Activated CD4-positive, alpha-beta T cell treated with anti-CD3 and anti-CD28 coated beads for 36 hours (primary cell): ENCODE results near the gene NAPA. TPM values are rescaled to one million over a fixed set of nuclear protein-coding genes. Genes with fewer than 3 reads are reported as not detected.

Experiments used
- ATAC-seq: fragments of 200-7000 bp; cut with Tn5 transposase; one replicate; pipeline ENCODE4 v1.10.0; 2021; ENCODE audit warnings: mild to moderate bottlenecking, moderate library complexity
- CTCF ChIA-PET: fragments of 350-600 bp; sonication (Branson Sonifier 250); formaldehyde crosslinking; loops from one replicate; lab custom pipeline; 2021; ENCODE audit warnings: antibody characterized with exemption; lab: Charles Lee
- POLR2A ChIA-PET: fragments of 350-600 bp; sonication (Branson Sonifier 250); formaldehyde crosslinking; loops from one replicate; lab custom pipeline; 2021; ENCODE audit warnings: antibody characterized with exemption, inconsistent platforms; lab: Charles Lee
- DNase-seq: peaks from one replicate; pipeline ENCODE4 v3.0.0-alpha.2; 2020
- H3K27ac Mint-ChIP-seq: one replicate; pipeline ENCODE4 v1.8.0; 2021; ENCODE audit warnings: mixed read lengths
- H3K27me3 Mint-ChIP-seq: one replicate; pipeline ENCODE4 v1.8.0; 2021; ENCODE audit warnings: mixed read lengths
- H3K36me3 Mint-ChIP-seq: one replicate; pipeline ENCODE4 v1.8.0; 2021; ENCODE audit warnings: low read depth, mixed read lengths
- H3K4me1 Mint-ChIP-seq: one replicate; pipeline ENCODE4 v1.8.0; 2021; ENCODE audit warnings: mixed read lengths
- H3K4me3 Mint-ChIP-seq: one replicate; pipeline ENCODE4 v1.8.0; 2021; ENCODE audit warnings: mild to moderate bottlenecking, moderate library complexity, mixed read lengths
- H3K9me3 Mint-ChIP-seq: one replicate; pipeline ENCODE4 v1.8.0; 2021; ENCODE audit warnings: low read depth, mixed read lengths
- intact Hi-C, 2 experiments: fragments of 100-400 bp; cut with DNase I in 1 of 2; cut with micrococcal nuclease in 1 of 2; formaldehyde crosslinking; loops; one replicate each; pipeline versions ENCODE4 v1.14.2 to v1.15.1; 2022 to 2024; cut with DNase I, micrococcal nuclease
- total RNA-seq, 2 experiments: library from RNA; stranded (reverse); gene quantifications; one replicate each; pipeline ENCODE4 v1.2.3, GENCODE V29; 2021

The NAPA gene
- total RNA-seq, 2 experiments from 2014 or later = 54.2 to 68.8 TPM

DNA sequence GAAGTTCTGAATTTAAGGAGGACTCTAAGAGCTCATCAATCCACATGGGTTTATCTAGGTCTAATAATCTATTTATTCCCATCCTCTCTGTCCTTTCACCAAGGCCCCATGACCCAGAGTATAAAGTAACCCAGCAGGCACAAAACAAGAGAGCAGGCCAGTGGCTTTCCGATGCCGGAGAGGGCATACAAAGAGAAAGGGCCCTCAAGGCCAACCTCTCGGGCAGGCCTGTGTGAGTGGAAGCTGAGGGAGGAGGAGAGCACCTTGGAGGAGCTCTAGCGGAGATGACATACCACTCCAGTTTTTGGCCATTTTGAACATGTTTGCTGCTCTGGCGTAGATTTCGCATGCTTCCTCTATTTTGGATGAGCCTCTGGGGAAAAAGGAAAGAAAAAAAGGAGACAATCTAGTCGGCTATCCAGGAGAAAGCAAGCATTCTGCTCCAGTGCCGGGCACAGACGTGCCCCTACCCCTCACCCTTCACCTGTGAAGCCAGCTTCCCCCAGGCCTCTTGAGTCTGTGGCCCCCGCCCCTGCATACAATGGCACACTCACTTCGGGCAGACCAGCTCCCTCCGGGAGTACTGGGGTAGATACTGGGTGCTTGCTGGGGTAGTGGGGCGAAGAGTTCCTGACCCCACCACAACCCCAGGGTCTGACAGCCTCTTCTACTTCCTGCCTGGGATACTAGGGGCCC, 11.6 kb downstream of the NAPA start:
- ATAC-seq = no peak
- ChIA-PET CTCF (interaction anchor here (0.7 kb wide), 1 partner anchor 706 kb away, joined by 3 read pairs; no protein-coding TSS in a partner anchor), POLR2A (no interaction called here)
- H3K27me3 Mint-ChIP-seq = no peaks in the 10 kb centered on the region
- H3K36me3 Mint-ChIP-seq = peaks cover 10% of the 10 kb centered on the region
- no peaks in the 10 kb centered on the region for H3K4me1 Mint-ChIP-seq
- DNase-seq = no peak
- no peak overlapping the region for H3K4me3 Mint-ChIP-seq
- H3K9me3 Mint-ChIP-seq = no peaks in the 10 kb centered on the region
- intact Hi-C loops = no loop called here
- H3K27ac Mint-ChIP-seq = no peak overlapping the region

- no peak overlapping the region for H3K27ac Mint-ChIP-seq
- intact Hi-C loops = no loop called here
- ATAC-seq (no peak), DNase-seq (no peak)
- H3K4me3 Mint-ChIP-seq = no peak overlapping the region
- H3K36me3 Mint-ChIP-seq = peaks cover 12% of the 10 kb centered on the region
- H3K27me3 Mint-ChIP-seq = no peaks in the 10 kb centered on the region
- ChIA-PET POLR2A (no interaction called here), CTCF (interaction anchor here (0.6 to 1.5 kb wide), 2 partner anchors 16 to 132 kb away, joined by 3 to 4 read pairs; partner anchors contain the start of gene KPTN)
- no peaks in the 10 kb centered on the region for H3K9me3 Mint-ChIP-seq
- H3K4me1 Mint-ChIP-seq = no peaks in the 10 kb centered on the region
These were observed 14.7 kb downstream of the NAPA start for GRCh38 chr19:47499863-47500830.

- Mint-ChIP-seq H3K27ac (no peak overlapping the region), H3K36me3 (peaks cover 12% of the 10 kb centered on the region), H3K4me3 (no peak overlapping the region), H3K27me3 (no peaks in the 10 kb centered on the region), H3K4me1 (no peaks in the 10 kb centered on the region), H3K9me3 (no peaks in the 10 kb centered on the region)
- intact Hi-C loops = no loop called here
- POLR2A ChIA-PET = interaction anchor here (0.6 to 1.0 kb wide), 2 partner anchors 11 to 15 kb away, joined by 3 read pairs; partner anchors contain the start of gene KPTN
- DNase-seq (no peak), ATAC-seq (no peak)
- CTCF ChIA-PET = interaction anchor here (1.2 to 1.5 kb wide), 2 partner anchors 15 to 208 kb away, joined by 4 to 6 read pairs; partner anchors contain the start of gene KPTN
These were observed 15.5 kb downstream of the NAPA start for GRCh38 chr19:47499371-47499770.

DNA sequence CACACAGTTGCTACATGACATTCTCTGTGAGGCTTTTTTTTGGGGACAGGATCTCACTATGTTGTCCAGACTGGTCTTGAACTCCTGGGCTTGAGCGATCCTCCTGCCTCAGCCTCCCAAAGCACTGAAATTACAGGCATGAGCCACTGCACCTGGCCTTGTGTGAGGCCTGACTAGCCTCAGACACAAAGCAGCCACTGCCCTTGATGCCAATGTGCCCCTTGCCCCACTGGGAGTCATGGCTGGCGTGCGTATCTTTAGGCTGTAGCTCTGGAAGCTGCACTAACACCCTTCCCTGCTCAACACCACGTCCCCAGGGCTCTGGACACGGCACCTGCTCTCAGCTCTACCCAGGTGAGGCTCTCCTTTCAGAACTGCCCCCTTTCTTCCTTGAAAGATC, 16.3 kb downstream of the NAPA start:
- no peak for DNase-seq
- H3K27ac Mint-ChIP-seq = no peak overlapping the region
- ChIA-PET POLR2A (interaction anchor here (0.6 to 1.0 kb wide), 2 partner anchors 10 to 14 kb away, joined by 3 read pairs; partner anchors contain the start of gene KPTN), CTCF (interaction anchor here (1.0 to 1.2 kb wide), 2 partner anchors 15 to 208 kb away, joined by 6 to 7 read pairs; partner anchors contain the start of gene KPTN)
- peaks cover 12% of the 10 kb centered on the region for H3K36me3 Mint-ChIP-seq
- H3K4me1 Mint-ChIP-seq = no peaks in the 10 kb centered on the region
- no peaks in the 10 kb centered on the region for H3K27me3 Mint-ChIP-seq
- no peaks in the 10 kb centered on the region for H3K9me3 Mint-ChIP-seq
- intact Hi-C loops = no loop called here
- ATAC-seq = no peak
- H3K4me3 Mint-ChIP-seq = no peak overlapping the region

- no peaks in the 10 kb centered on the region for H3K4me1 Mint-ChIP-seq
- H3K9me3 Mint-ChIP-seq = no peaks in the 10 kb centered on the region
- no peaks in the 10 kb centered on the region for H3K27me3 Mint-ChIP-seq
- H3K27ac Mint-ChIP-seq = no peak overlapping the region
- ATAC-seq (no peak), DNase-seq (no peak)
- CTCF ChIA-PET = interaction anchor here (0.6 to 1.2 kb wide), 3 partner anchors 14 to 209 kb away, joined by 3 to 7 read pairs (median 6); partner anchors contain the start of gene KPTN
- no peak overlapping the region for H3K4me3 Mint-ChIP-seq
- peaks cover 12% of the 10 kb centered on the region for H3K36me3 Mint-ChIP-seq
- POLR2A ChIA-PET = no interaction called here
- intact Hi-C loops = no loop called here
These were observed 16.9 kb downstream of the NAPA start for GRCh38 chr19:47497821-47498520.

DNA sequence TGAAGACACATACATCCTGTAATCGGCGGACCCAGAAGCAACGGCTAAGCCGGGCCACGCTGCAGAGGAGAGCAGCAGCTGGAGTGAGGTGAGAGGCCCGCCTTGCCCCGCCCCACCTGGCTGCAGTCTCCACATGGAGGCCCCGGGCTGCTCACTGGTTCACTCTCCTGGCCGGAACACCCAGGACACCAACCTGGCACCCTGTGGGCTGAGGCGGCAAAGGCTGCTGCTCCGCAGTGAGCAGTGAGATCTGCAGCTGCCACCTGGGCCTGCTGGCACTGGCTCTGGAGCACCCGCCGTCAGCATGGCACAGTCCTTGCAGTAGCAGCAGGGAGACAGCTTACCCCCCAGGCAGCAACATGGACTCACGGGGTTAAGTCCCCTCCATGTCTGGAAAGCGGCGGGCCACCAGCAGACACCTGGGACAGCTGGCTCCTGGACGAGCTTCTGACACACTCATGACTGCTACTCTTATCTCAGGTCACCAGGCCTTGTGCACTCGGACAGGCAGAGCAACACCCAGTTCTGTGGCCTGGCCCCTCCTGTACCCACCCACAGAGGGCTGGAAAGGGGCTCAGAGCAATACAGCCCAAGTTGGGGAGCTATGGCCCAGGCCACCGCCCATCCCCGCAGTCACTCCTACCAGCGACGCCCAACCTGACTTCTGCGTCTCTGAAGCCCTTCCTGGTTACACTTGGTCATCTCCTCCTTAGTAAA, 17.7 kb downstream of the NAPA start:
- CTCF ChIA-PET = interaction anchor here (0.6 kb wide), 1 partner anchor 191 kb away, joined by 3 read pairs; no protein-coding TSS in a partner anchor
- H3K9me3 Mint-ChIP-seq = no peaks in the 10 kb centered on the region
- H3K36me3 Mint-ChIP-seq = peaks cover 9% of the 10 kb centered on the region
- no peak for ATAC-seq
- no peaks in the 10 kb centered on the region for H3K27me3 Mint-ChIP-seq
- POLR2A ChIA-PET = interaction anchor here (1.1 kb wide), 1 partner anchor 19 kb away, joined by 5 read pairs; no protein-coding TSS in a partner anchor
- DNase-seq = no peak
- intact Hi-C loops = no loop called here
- no peak overlapping the region for H3K27ac Mint-ChIP-seq
- no peaks in the 10 kb centered on the region for H3K4me1 Mint-ChIP-seq
- H3K4me3 Mint-ChIP-seq = no peak overlapping the region

- ATAC-seq = peak; percentile 24
- no peaks in the 10 kb centered on the region for H3K27me3 Mint-ChIP-seq
- POLR2A ChIA-PET = interaction anchor here (0.9 kb wide), 1 partner anchor 16 kb away, joined by 3 read pairs; no protein-coding TSS in a partner anchor
- intact Hi-C loops = no loop called here
- no peak overlapping the region for H3K27ac Mint-ChIP-seq
- DNase-seq = no peak
- H3K9me3 Mint-ChIP-seq = no peaks in the 10 kb centered on the region
- no peak overlapping the region for H3K4me3 Mint-ChIP-seq
- no peaks in the 10 kb centered on the region for H3K4me1 Mint-ChIP-seq
- peaks cover 7% of the 10 kb centered on the region for H3K36me3 Mint-ChIP-seq
- CTCF ChIA-PET = interaction anchor here (0.7 to 2.3 kb wide), 5 partner anchors 12 to 191 kb away, joined by 3 to 11 read pairs (median 3); partner anchors contain the start of gene KPTN
These were observed 19.1 kb downstream of the NAPA start for GRCh38 chr19:47495478-47496372.

GRCh38 chr19:47494729-47495128, 20.1 kb downstream of the NAPA start:
- Mint-ChIP-seq H3K4me3 (no peak overlapping the region), H3K4me1 (no peaks in the 10 kb centered on the region), H3K36me3 (peaks cover 11% of the 10 kb centered on the region), H3K27me3 (no peaks in the 10 kb centered on the region), H3K9me3 (no peaks in the 10 kb centered on the region), H3K27ac (no peak overlapping the region)
- POLR2A ChIA-PET = interaction anchor here (0.6 kb wide), 1 partner anchor 12 kb away, joined by 5 read pairs; no protein-coding TSS in a partner anchor
- ATAC-seq (no peak), DNase-seq (no peak)
- CTCF ChIA-PET = interaction anchor here (0.5 to 2.3 kb wide), 3 partner anchors 11 to 18 kb away, joined by 3 to 11 read pairs (median 3); partner anchors contain the start of gene KPTN
- intact Hi-C loops = no loop called here

DNA sequence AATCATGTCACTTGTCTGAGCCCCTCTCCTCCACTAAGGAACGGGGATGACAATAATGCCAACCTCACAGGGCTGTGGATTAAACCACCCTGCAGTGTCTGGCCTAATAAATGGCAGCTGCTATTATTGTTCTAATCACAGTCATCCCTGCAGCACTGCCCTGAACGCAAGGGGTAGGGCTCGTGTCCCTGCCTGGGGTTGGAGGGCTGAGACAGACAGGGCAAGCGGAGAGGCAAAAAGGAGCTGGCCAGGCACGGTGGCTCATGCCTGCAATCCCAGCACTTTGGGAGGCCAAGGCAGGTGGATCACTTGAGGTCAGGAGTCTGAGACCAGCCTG, 20.7 kb downstream of the NAPA start:
- no peak overlapping the region for H3K4me3 Mint-ChIP-seq
- ATAC-seq (no peak), DNase-seq (no peak)
- intact Hi-C loops = no loop called here
- H3K27ac Mint-ChIP-seq = no peak overlapping the region
- H3K27me3 Mint-ChIP-seq = no peaks in the 10 kb centered on the region
- ChIA-PET POLR2A (interaction anchor here (0.6 kb wide), 1 partner anchor 13 kb away, joined by 5 read pairs; no protein-coding TSS in a partner anchor), CTCF (interaction anchor here (2.3 kb wide), 1 partner anchor 10 kb away, joined by 11 read pairs; the partner anchor contains the start of gene KPTN)
- peaks cover 11% of the 10 kb centered on the region for H3K36me3 Mint-ChIP-seq
- no peaks in the 10 kb centered on the region for H3K4me1 Mint-ChIP-seq
- H3K9me3 Mint-ChIP-seq = no peaks in the 10 kb centered on the region
